Panc1 (cell line): Measurements from ENCODE around the gene RNASE1. TPM values are rescaled to one million over a fixed set of nuclear protein-coding genes. Genes with fewer than 3 reads are reported as not detected.

Experiments
- ATAC-seq: fragments of 200-7000 bp; cut with Tn5 transposase; 2 replicates; pipeline ENCODE4 v1.9.1; 2020; ENCODE audit warnings: mild to moderate bottlenecking, moderate library complexity
- BruUV-seq: library from RNA; stranded (reverse); fragments of 400-500 nt; replicated peaks from 2 replicates; lab custom pipeline; 2021; lab: Mats Ljungman, UMichigan
- CTCF ChIA-PET: fragments of 300-600 bp; sonication (Branson Sonifier 250); formaldehyde crosslinking; loops from one replicate; lab custom pipeline; 2022; ENCODE audit warnings: antibody characterized with exemption; lab: Charles Lee
- POLR2A ChIA-PET: fragments of 300-600 bp; sonication (Branson Sonifier 250); formaldehyde crosslinking; loops from one replicate; lab custom pipeline; 2022; ENCODE audit warnings: antibody characterized with exemption; lab: Charles Lee
- DNase-seq: peaks from one replicate; pipeline ENCODE4 v3.0.0-alpha.2; 2010; ENCODE audit warnings: low read depth, low spot score
- H3K27ac ChIP-seq: 2 replicates; pipeline ENCODE4 v1.5.1; 2011; ENCODE audit warnings: mild to moderate bottlenecking, low read length, inconsistent platforms
- H3K27me3 ChIP-seq: fragments of 200-500 bp; sonication (Bioruptor generic); 2 replicates; pipeline ENCODE4 v1.6.0; 2014; ENCODE audit warnings: low read length, inconsistent platforms; ENCODE audit not compliant: control insufficient read depth, insufficient read depth
- H3K36me3 ChIP-seq: fragments of 200-500 bp; sonication (Bioruptor generic); 2 replicates; pipeline ENCODE4 v1.5.1; 2014; ENCODE audit warnings: inconsistent platforms, mild to moderate bottlenecking, low read length, moderate library complexity; ENCODE audit not compliant: control insufficient read depth, insufficient read depth
- H3K4me1 ChIP-seq: 2 replicates; pipeline ENCODE4 v1.5.1; 2011; ENCODE audit warnings: inconsistent platforms, mild to moderate bottlenecking, low read length, moderate library complexity; ENCODE audit not compliant: control insufficient read depth, insufficient read depth
- H3K4me3 ChIP-seq, 2 experiments: 2 replicates each; pipeline ENCODE4 v1.5.1; 2011 to 2012; ENCODE audit warnings: low read depth in 2 of 2, low read length in 2 of 2, mild to moderate bottlenecking in 2 of 2, inconsistent platforms in 1 of 2, moderate library complexity in 1 of 2
- H3K9me3 ChIP-seq: fragments of 200-500 bp; sonication (Bioruptor generic); 2 replicates; pipeline ENCODE4 v1.5.1; 2014; ENCODE audit warnings: low read depth, mild to moderate bottlenecking, inconsistent platforms, low read length, moderate library complexity; ENCODE audit not compliant: control insufficient read depth, insufficient read depth
- POLR2AphosphoS5 ChIP-seq: IDR thresholded peaks from 2 replicates; pipeline ENCODE4 v1.6.1; 2012; ENCODE audit warnings: mild to moderate bottlenecking, low read depth, low read length, moderate library complexity
- SIN3A ChIP-seq: IDR thresholded peaks from 2 replicates; pipeline ENCODE4 v1.6.1; 2012; ENCODE audit warnings: low read depth, mild to moderate bottlenecking, low read length, moderate library complexity, borderline replicate concordance; ENCODE audit not compliant: insufficient read depth
- TCF7L2 ChIP-seq: IDR thresholded peaks from 2 replicates; pipeline ENCODE4 v1.6.1; 2011; ENCODE audit warnings: mild to moderate bottlenecking, low read depth, low read length, inconsistent platforms
- in situ Hi-C: cut with HindIII; loops from 2 replicates; pipeline ENCODE4 v1.10.0; 2016; ENCODE audit warnings: low sequenced_read_pairs, low pct_unique_long_range_greater_than_20kb
- intact Hi-C: fragments of 100-400 bp; cut with micrococcal nuclease; formaldehyde crosslinking; loops from one replicate; pipeline ENCODE4 v1.10.0; 2022; ENCODE audit not compliant: unreplicated experiment
- total RNA-seq: library from RNA; stranded (reverse); gene quantifications from one replicate; pipeline ENCODE4 v1.2.1, GENCODE V29; 2021; ENCODE audit not compliant: unreplicated experiment
- TF ChIP-seq, protein P1 (sequence below): fragments of 450-650 bp; IDR thresholded peaks from 2 replicates; pipeline ENCODE4 v1.5.1; 2017; ENCODE audit warnings: mild to moderate bottlenecking
- TF ChIP-seq, protein P2 (sequence below), 2 experiments: IDR thresholded peaks; 2 replicates each; pipeline ENCODE4 v1.6.1; 2011 to 2012; ENCODE audit warnings: low read depth in 2 of 2, control low read depth in 1 of 2, low read length in 1 of 2, mild to moderate bottlenecking in 1 of 2, moderate library complexity in 1 of 2; ENCODE audit not compliant: insufficient read depth in 1 of 2

RNASE1 gene
- total RNA-seq, 1 experiment from 2014 or later: 0.69 TPM

DNA sequence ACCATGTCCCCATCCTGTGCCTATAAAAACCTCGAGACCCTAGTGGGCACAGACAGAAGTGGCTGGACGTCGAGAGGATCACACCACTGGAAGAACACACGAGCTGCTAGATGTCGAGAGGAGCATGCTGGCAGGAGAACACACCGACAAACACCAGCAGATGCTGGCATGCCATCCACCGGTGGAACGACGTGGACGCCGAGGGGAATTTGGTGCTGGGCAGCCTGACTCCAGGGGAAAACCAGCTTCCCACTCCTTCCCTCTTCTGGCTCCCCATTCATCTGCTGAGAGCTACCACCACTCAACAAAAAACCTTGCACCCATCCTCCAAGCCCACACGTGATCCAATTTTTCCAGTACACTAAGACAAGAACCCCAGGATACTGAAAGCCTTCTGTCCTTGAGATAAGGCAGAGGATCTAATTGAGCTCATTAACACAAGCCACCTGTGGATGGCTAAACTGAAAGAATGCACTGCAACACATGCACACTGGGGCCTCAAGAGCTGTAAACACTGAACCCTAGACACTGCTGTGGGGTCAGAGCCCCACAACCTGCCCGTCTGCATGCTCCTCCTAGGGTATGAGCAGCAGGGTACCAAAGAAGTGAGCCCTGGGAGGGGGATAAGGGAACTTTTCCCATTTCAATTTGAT, 12.1 kb downstream of the RNASE1 start:
- TF ChIP-seq SIN3A (no peak), POLR2AphosphoS5 (no peak), TCF7L2 (no peak)
- TF ChIP-seq, protein P1, sequence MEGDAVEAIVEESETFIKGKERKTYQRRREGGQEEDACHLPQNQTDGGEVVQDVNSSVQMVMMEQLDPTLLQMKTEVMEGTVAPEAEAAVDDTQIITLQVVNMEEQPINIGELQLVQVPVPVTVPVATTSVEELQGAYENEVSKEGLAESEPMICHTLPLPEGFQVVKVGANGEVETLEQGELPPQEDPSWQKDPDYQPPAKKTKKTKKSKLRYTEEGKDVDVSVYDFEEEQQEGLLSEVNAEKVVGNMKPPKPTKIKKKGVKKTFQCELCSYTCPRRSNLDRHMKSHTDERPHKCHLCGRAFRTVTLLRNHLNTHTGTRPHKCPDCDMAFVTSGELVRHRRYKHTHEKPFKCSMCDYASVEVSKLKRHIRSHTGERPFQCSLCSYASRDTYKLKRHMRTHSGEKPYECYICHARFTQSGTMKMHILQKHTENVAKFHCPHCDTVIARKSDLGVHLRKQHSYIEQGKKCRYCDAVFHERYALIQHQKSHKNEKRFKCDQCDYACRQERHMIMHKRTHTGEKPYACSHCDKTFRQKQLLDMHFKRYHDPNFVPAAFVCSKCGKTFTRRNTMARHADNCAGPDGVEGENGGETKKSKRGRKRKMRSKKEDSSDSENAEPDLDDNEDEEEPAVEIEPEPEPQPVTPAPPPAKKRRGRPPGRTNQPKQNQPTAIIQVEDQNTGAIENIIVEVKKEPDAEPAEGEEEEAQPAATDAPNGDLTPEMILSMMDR: no peak
- TF ChIP-seq, protein P2, sequence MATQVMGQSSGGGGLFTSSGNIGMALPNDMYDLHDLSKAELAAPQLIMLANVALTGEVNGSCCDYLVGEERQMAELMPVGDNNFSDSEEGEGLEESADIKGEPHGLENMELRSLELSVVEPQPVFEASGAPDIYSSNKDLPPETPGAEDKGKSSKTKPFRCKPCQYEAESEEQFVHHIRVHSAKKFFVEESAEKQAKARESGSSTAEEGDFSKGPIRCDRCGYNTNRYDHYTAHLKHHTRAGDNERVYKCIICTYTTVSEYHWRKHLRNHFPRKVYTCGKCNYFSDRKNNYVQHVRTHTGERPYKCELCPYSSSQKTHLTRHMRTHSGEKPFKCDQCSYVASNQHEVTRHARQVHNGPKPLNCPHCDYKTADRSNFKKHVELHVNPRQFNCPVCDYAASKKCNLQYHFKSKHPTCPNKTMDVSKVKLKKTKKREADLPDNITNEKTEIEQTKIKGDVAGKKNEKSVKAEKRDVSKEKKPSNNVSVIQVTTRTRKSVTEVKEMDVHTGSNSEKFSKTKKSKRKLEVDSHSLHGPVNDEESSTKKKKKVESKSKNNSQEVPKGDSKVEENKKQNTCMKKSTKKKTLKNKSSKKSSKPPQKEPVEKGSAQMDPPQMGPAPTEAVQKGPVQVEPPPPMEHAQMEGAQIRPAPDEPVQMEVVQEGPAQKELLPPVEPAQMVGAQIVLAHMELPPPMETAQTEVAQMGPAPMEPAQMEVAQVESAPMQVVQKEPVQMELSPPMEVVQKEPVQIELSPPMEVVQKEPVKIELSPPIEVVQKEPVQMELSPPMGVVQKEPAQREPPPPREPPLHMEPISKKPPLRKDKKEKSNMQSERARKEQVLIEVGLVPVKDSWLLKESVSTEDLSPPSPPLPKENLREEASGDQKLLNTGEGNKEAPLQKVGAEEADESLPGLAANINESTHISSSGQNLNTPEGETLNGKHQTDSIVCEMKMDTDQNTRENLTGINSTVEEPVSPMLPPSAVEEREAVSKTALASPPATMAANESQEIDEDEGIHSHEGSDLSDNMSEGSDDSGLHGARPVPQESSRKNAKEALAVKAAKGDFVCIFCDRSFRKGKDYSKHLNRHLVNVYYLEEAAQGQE (IDR thresholded peaks at IDR 0.05; ENCODE audit: insufficient read depth in 1 of 2, low read depth in 2 of 2, low read length in 1 of 2): no peak
- Histone ChIP-seq H3K9me3 (no peaks in the 10 kb centered on the region), H3K27ac (no peak overlapping the region), H3K4me3 (no peak overlapping the region), H3K27me3 (no peaks in the 10 kb centered on the region), H3K4me1 (no peaks in the 10 kb centered on the region), H3K36me3 (no peaks in the 10 kb centered on the region)
- ATAC-seq (no peak), DNase-seq (no peak)
- intact Hi-C loops (no loop called here), in situ Hi-C loops (no loop called here)
- CTCF ChIA-PET: no interaction called here
- POLR2A ChIA-PET: no interaction called here
- BruUV-seq: no TSS peak

GRCh38 chr14:20789230-20789813, 13.3 kb downstream of the RNASE1 start:
- Histone ChIP-seq H3K27me3 (no peaks in the 10 kb centered on the region), H3K4me3 (no peak overlapping the region), H3K9me3 (no peaks in the 10 kb centered on the region), H3K27ac (no peak overlapping the region), H3K4me1 (no peaks in the 10 kb centered on the region), H3K36me3 (no peaks in the 10 kb centered on the region)
- intact Hi-C loops (no loop called here), in situ Hi-C loops (no loop called here)
- TF ChIP-seq SIN3A: no peak
- TF ChIP-seq POLR2AphosphoS5: no peak
- TF ChIP-seq TCF7L2: no peak
- TF ChIP-seq, protein P2 (IDR thresholded peaks at IDR 0.05; ENCODE audit: insufficient read depth in 1 of 2, low read depth in 2 of 2, low read length in 1 of 2): no peak
- TF ChIP-seq, protein P1: no peak
- ChIA-PET CTCF (no interaction called here), POLR2A (no interaction called here)
- ATAC-seq (no peak), DNase-seq (no peak)
- BruUV-seq: no TSS peak
